GM12878 (cell line): ENCODE results near the gene TRABD2B. TPM values are rescaled to one million over a fixed set of nuclear protein-coding genes. Genes with fewer than 3 reads are reported as not detected.

Experiments
- ATAC-seq: fragments of 200-7000 bp; cut with Tn5 transposase; 3 replicates; pipeline ENCODE4 v1.9.1; 2020; ENCODE audit warnings: mild to moderate bottlenecking, moderate library complexity
- BruUV-seq: library from RNA; stranded (reverse); fragments of 400-500 nt; replicated peaks from 2 replicates; lab custom pipeline; 2021; lab: Mats Ljungman, UMichigan
- CTCF ChIA-PET: fragments of 300-600 bp; sonication (Branson Sonifier 250); formaldehyde crosslinking; extraction: SDS; loops from one replicate; lab custom pipeline; 2021; ENCODE audit warnings: inconsistent platforms; lab: Yijun Ruan, JAX
- POLR2A ChIA-PET: fragments of 350-600 bp; formaldehyde crosslinking; extraction: SDS; loops from one replicate; lab custom pipeline; 2021; ENCODE audit warnings: inconsistent platforms; lab: Charles Lee
- RAD21 ChIA-PET: fragments of 300-600 bp; sonication (Branson Sonifier 250); formaldehyde crosslinking; loops from one replicate; lab custom pipeline; 2023; ENCODE audit warnings: antibody characterized with exemption; ENCODE audit not compliant: unreplicated experiment; lab: Charles Lee
- SMC1A ChIA-PET: fragments of 300-600 bp; sonication (Branson Sonifier 250); formaldehyde crosslinking; loops from one replicate; lab custom pipeline; 2023; ENCODE audit not compliant: unreplicated experiment, uncharacterized antibody; lab: Charles Lee
- DNase-seq: peaks from one replicate; pipeline ENCODE4 v3.0.0-alpha.2; 2011; ENCODE audit warnings: low read depth, low spot score
- FAIRE-seq: peaks from 3 replicates; lab custom pipeline; 2011; peaks lifted over from hg19 to GRCh38; lab: Jason Lieb, UNC
- H2AFZ ChIP-seq: 2 replicates; pipeline ENCODE4 v1.6.0; 2011; ENCODE audit warnings: low read depth, low read length, control low read depth; ENCODE audit not compliant: control insufficient read depth
- H3K27ac ChIP-seq: 2 replicates; pipeline ENCODE4 v1.5.1; 2011; ENCODE audit warnings: control low read depth; ENCODE audit not compliant: control insufficient read depth, insufficient read depth
- H3K27me3 ChIP-seq, 2 experiments: replicated peaks in 1 of 2; 2 replicates each; pipeline versions ENCODE4 v1.6.0 to v1.6.1; 2011; ENCODE audit warnings: low read length in 1 of 2; ENCODE audit not compliant: control insufficient read depth in 2 of 2, insufficient read depth in 2 of 2
- H3K36me3 ChIP-seq, 2 experiments: 2 replicates each; pipeline ENCODE4 v1.5.1; 2011; ENCODE audit warnings: low read length in 1 of 2; ENCODE audit not compliant: control insufficient read depth in 2 of 2, insufficient read depth in 2 of 2
- H3K4me1 ChIP-seq: 2 replicates; pipeline ENCODE4 v1.6.1; 2011; ENCODE audit warnings: mild to moderate bottlenecking, low read length, moderate library complexity, mixed read lengths; ENCODE audit not compliant: control insufficient read depth, insufficient read depth
- H3K4me2 ChIP-seq: 2 replicates; pipeline ENCODE4 v1.6.0; 2011; ENCODE audit warnings: control low read depth; ENCODE audit not compliant: control insufficient read depth, insufficient read depth
- H3K4me3 ChIP-seq: fragments of 200-600 bp; sonication (generic); 2 replicates; pipeline ENCODE4 v1.5.1; 2016
- H3K79me2 ChIP-seq: 2 replicates; pipeline ENCODE4 v1.6.0; 2011; ENCODE audit warnings: low read length; ENCODE audit not compliant: control insufficient read depth, insufficient read depth
- H3K9ac ChIP-seq: 2 replicates; pipeline ENCODE4 v1.8.0; 2011; ENCODE audit warnings: low read length, control low read depth, mixed read lengths; ENCODE audit not compliant: control insufficient read depth, insufficient read depth
- H3K9me3 ChIP-seq: replicated peaks from 3 replicates; pipeline ENCODE4 v1.5.1; 2011; ENCODE audit warnings: mild to moderate bottlenecking, low read length; ENCODE audit not compliant: control insufficient read depth, insufficient read depth
- H4K20me1 ChIP-seq: 2 replicates; pipeline ENCODE4 v1.6.0; 2011; ENCODE audit not compliant: control insufficient read depth, insufficient read depth
- BACH1 ChIP-seq: fragments of 450-650 bp; IDR thresholded peaks from 2 replicates; pipeline ENCODE4 v1.6.1; 2017; ENCODE audit warnings: mild to moderate bottlenecking, borderline replicate concordance
- DPF2 ChIP-seq: fragments of 450-650 bp; IDR thresholded peaks from 2 replicates; pipeline ENCODE4 v1.6.1; 2017; ENCODE audit warnings: mild to moderate bottlenecking
- MTA2 ChIP-seq: fragments of 450-650 bp; IDR thresholded peaks from 2 replicates; pipeline ENCODE4 v1.6.1; 2016; ENCODE audit warnings: low read depth, mild to moderate bottlenecking, moderate library complexity
- RUNX3 ChIP-seq: IDR thresholded peaks from 2 replicates; pipeline ENCODE4 v1.6.1; 2012; ENCODE audit warnings: low read length, inconsistent platforms
- SPI1 ChIP-seq: IDR thresholded peaks from 2 replicates; pipeline ENCODE4 v1.6.1; 2011; ENCODE audit warnings: low read depth, mild to moderate bottlenecking, low read length, moderate library complexity, borderline replicate concordance; ENCODE audit not compliant: insufficient read depth
- SRF ChIP-seq, 2 experiments: IDR thresholded peaks; 2 replicates each; pipeline ENCODE4 v1.6.1; 2011; ENCODE audit warnings: low read depth in 2 of 2, low read length in 2 of 2, mild to moderate bottlenecking in 1 of 2, moderate library complexity in 1 of 2
- WGBS: methylation state at CpG from one replicate; pipeline ENCODE4 v1.1.6; 2016; ENCODE audit warnings: low lambda C conversion rate; ENCODE audit not compliant: insufficient replicate concordance, insufficient coverage; ENCODE audit errors: missing lambda C conversion rate; 5-methylcytosine and 5-hydroxymethylcytosine counted together
- in situ Hi-C: fragments of 300-500 bp; cut with MboI; formaldehyde crosslinking; loops from 9 replicates; pipeline ENCODE4 v1.14.3; 2018; ENCODE audit warnings: mixed read lengths
- intact Hi-C: fragments of 100-400 bp; cut with micrococcal nuclease; formaldehyde crosslinking; loops from one replicate; pipeline ENCODE4 v1.14.2; 2022; ENCODE audit not compliant: unreplicated experiment
- polyA plus RNA-seq, 11 experiments: library from polyadenylated mRNA; depleted of rRNA in 4 of 11; unstranded in 6 of 11; stranded (reverse) in 5 of 11; fragments of >200 nt; fragmentation: Nextera tagmentation in 4 of 11; fragmentation: Illumina TruSeq in 1 of 11; extraction: Ambion mirVana in 4 of 11; extraction: Trizol in 1 of 11; gene quantifications; 1 replicate in 1 of 11; 2 replicates in 10 of 11; pipeline versions ENCODE4 v1.2.1 to v1.2.3, GENCODE V29; 2011 to 2016; ENCODE audit warnings: inconsistent platforms in 2 of 11, missing spikeins in 2 of 11, low read depth in 1 of 11
- total RNA-seq, 4 experiments: library from RNA; depleted of rRNA in 3 of 4; stranded (reverse); fragments of >200 nt in 3 of 4; fragmentation: Illumina TruSeq in 1 of 4; extraction: Trizol in 1 of 4; gene quantifications; 2 replicates each; pipeline versions ENCODE4 v1.2.1 to v1.2.3, GENCODE V29; 2013 to 2021
- TF ChIP-seq, protein P1 (sequence below): IDR thresholded peaks from 2 replicates; pipeline ENCODE4 v1.6.1; 2011; ENCODE audit warnings: borderline replicate concordance, low read depth, mild to moderate bottlenecking, moderate library complexity, low read length; ENCODE audit not compliant: insufficient read depth, poor library complexity, severe bottlenecking
- TF ChIP-seq, protein P2 (sequence below): fragments of 450-650 bp; IDR thresholded peaks from 2 replicates; pipeline ENCODE4 v1.6.1; 2017; ENCODE audit warnings: antibody characterized with exemption, mild to moderate bottlenecking, moderate library complexity
- TF ChIP-seq, protein P3 (sequence below): IDR thresholded peaks from 2 replicates; pipeline ENCODE4 v1.6.1; 2012; ENCODE audit warnings: low read depth, low read length, improper control_type of control experiment
- TF ChIP-seq, protein P4 (sequence below): IDR thresholded peaks from 2 replicates; pipeline ENCODE4 v1.6.1; 2011; ENCODE audit warnings: low read depth, mild to moderate bottlenecking, low read length, moderate library complexity, borderline replicate concordance; ENCODE audit errors: extremely low read depth
- TF ChIP-seq, protein P5 (sequence below), 3 experiments: IDR thresholded peaks in 2 of 3; conservative IDR thresholded peaks in 1 of 3; 2 replicates each; pipeline ENCODE4 v1.5.1; 2011; ENCODE audit warnings: low read depth in 3 of 3, low read length in 3 of 3, mild to moderate bottlenecking in 3 of 3, control low read depth in 2 of 3, moderate library complexity in 2 of 3, inconsistent platforms in 1 of 3, mixed read lengths in 1 of 3; ENCODE audit not compliant: control insufficient read depth in 2 of 3, insufficient read depth in 1 of 3; ENCODE audit errors: extremely low read depth in 1 of 3

TRABD2B gene
- total and polyA plus RNA-seq, 10 of the 15 experiments (the other 5 are each of a cell fraction or from before 2014, with no cell fraction given), result not detected

DNA sequence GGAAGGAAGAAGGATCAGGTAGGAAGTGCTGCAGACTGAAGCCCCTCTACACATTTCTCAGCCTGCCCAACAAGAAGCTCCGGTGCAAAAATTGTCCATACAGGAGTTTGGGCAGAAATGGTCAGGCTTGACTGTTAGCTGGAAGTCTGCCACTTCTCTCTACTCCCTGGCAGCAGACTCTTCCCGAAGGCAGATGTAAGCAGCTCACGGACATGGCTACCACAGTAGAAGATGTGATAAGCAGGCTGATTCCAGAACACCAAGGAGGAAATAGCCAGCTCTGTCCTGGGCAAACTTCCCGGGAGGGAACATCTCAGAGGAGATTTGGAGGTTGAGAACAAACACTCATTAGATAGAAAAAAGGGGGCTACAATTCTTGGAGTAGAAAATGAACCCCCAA is 52.6 kb downstream of the TRABD2B start (continued):
- TF ChIP-seq, protein P1, sequence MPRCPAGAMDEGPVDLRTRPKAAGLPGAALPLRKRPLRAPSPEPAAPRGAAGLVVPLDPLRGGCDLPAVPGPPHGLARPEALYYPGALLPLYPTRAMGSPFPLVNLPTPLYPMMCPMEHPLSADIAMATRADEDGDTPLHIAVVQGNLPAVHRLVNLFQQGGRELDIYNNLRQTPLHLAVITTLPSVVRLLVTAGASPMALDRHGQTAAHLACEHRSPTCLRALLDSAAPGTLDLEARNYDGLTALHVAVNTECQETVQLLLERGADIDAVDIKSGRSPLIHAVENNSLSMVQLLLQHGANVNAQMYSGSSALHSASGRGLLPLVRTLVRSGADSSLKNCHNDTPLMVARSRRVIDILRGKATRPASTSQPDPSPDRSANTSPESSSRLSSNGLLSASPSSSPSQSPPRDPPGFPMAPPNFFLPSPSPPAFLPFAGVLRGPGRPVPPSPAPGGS, result no peak
- TF ChIP-seq BACH1 (no peak), SRF (IDR thresholded peaks at IDR 0.05; ENCODE audit: low read depth in 2 of 2, low read length in 2 of 2) (no peak)
- TF ChIP-seq, all 136 proteins: peak for 0

DNA sequence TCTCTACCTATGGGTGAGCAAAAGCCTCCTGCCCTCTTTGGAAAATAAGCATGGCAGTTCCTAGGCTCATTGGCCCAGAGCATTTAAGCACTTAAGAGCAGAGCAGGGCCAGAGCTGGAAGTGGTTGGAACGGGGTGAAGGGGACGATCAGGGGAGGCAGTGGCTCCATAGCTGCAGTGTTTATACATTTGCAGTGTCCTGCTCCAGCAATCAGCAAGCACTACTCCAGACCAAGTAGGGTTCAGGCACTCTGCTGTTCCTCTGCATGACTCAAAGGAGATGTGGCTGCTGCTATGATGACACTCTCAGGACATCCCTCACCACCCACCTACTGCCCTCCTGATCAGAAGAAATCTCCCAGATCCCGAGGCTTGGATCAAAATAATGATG is 55.0 kb downstream of the TRABD2B start:
- Histone ChIP-seq H3K27ac (no peak overlapping the region), H3K9me3 (no peaks in the 10 kb centered on the region), H3K4me3 (no peak overlapping the region), H3K4me2 (no peak overlapping the region), H3K27me3 (no peaks in the 10 kb centered on the region; a peak in 2 of 4 replicates), H3K79me2 (no peaks in the 10 kb centered on the region), H3K4me1 (no peaks in the 10 kb centered on the region), H3K36me3 (no peaks in the 10 kb centered on the region), H4K20me1 (no peaks in the 10 kb centered on the region), H3K9ac (no peak overlapping the region), H2AFZ (no peak overlapping the region)
- in situ Hi-C loops (no loop called here), intact Hi-C loops (no loop called here)
- CTCF ChIA-PET, result no interaction called here
- FAIRE-seq, result no peak
- TF ChIP-seq, protein P2, sequence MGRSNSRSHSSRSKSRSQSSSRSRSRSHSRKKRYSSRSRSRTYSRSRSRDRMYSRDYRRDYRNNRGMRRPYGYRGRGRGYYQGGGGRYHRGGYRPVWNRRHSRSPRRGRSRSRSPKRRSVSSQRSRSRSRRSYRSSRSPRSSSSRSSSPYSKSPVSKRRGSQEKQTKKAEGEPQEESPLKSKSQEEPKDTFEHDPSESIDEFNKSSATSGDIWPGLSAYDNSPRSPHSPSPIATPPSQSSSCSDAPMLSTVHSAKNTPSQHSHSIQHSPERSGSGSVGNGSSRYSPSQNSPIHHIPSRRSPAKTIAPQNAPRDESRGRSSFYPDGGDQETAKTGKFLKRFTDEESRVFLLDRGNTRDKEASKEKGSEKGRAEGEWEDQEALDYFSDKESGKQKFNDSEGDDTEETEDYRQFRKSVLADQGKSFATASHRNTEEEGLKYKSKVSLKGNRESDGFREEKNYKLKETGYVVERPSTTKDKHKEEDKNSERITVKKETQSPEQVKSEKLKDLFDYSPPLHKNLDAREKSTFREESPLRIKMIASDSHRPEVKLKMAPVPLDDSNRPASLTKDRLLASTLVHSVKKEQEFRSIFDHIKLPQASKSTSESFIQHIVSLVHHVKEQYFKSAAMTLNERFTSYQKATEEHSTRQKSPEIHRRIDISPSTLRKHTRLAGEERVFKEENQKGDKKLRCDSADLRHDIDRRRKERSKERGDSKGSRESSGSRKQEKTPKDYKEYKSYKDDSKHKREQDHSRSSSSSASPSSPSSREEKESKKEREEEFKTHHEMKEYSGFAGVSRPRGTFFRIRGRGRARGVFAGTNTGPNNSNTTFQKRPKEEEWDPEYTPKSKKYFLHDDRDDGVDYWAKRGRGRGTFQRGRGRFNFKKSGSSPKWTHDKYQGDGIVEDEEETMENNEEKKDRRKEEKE, result no peak
- TF ChIP-seq, protein P3, sequence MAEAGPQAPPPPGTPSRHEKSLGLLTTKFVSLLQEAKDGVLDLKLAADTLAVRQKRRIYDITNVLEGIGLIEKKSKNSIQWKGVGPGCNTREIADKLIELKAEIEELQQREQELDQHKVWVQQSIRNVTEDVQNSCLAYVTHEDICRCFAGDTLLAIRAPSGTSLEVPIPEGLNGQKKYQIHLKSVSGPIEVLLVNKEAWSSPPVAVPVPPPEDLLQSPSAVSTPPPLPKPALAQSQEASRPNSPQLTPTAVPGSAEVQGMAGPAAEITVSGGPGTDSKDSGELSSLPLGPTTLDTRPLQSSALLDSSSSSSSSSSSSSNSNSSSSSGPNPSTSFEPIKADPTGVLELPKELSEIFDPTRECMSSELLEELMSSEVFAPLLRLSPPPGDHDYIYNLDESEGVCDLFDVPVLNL, result no peak
- no peak for TF ChIP-seq RUNX3
- no peak for TF ChIP-seq SPI1
- TF ChIP-seq, protein P4, sequence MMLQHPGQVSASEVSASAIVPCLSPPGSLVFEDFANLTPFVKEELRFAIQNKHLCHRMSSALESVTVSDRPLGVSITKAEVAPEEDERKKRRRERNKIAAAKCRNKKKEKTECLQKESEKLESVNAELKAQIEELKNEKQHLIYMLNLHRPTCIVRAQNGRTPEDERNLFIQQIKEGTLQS, result no peak
- no peak for TF ChIP-seq DPF2
- no peak for TF ChIP-seq MTA2
- TF ChIP-seq, protein P5, sequence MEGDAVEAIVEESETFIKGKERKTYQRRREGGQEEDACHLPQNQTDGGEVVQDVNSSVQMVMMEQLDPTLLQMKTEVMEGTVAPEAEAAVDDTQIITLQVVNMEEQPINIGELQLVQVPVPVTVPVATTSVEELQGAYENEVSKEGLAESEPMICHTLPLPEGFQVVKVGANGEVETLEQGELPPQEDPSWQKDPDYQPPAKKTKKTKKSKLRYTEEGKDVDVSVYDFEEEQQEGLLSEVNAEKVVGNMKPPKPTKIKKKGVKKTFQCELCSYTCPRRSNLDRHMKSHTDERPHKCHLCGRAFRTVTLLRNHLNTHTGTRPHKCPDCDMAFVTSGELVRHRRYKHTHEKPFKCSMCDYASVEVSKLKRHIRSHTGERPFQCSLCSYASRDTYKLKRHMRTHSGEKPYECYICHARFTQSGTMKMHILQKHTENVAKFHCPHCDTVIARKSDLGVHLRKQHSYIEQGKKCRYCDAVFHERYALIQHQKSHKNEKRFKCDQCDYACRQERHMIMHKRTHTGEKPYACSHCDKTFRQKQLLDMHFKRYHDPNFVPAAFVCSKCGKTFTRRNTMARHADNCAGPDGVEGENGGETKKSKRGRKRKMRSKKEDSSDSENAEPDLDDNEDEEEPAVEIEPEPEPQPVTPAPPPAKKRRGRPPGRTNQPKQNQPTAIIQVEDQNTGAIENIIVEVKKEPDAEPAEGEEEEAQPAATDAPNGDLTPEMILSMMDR (IDR thresholded peaks at IDR 0.05 in 2 of 3, conservative IDR thresholded peaks at IDR 0.05 in 1 of 3; ENCODE audit: control insufficient read depth in 2 of 3, extremely low read depth in 1 of 3, insufficient read depth in 1 of 3, low read depth in 3 of 3, low read length in 3 of 3), result no peak
- SMC1A ChIA-PET, result no interaction called here
- RAD21 ChIA-PET, result no interaction called here
- no peak for ATAC-seq
- WGBS, result 3% methylated on average over 3 of the region's 3 CpGs
- no peak for DNase-seq
- BruUV-seq, result no TSS peak
- POLR2A ChIA-PET, result no interaction called here
